PC-3 (cell line): Measurements from ENCODE around the gene CATSPER4.

Experiments used
- CTCF ChIP-seq: fragments of 300-600 bp; sonication (generic); conservative IDR thresholded peaks from 2 replicates; pipeline ENCODE4 v1.5.1; 2017; ENCODE audit warnings: antibody characterized with exemption, low read depth, mild to moderate bottlenecking, low read length
- EZH2 ChIP-seq: fragments of 300-600 bp; sonication (generic); IDR thresholded peaks from one replicate; pipeline ENCODE4 v1.6.1; 2017; ENCODE audit warnings: antibody characterized with exemption, mild to moderate bottlenecking, low read length; ENCODE audit not compliant: unreplicated experiment
- EZH2phosphoT487 ChIP-seq: fragments of 300-600 bp; sonication (generic); IDR thresholded peaks from 2 replicates; pipeline ENCODE4 v1.6.1; 2018; ENCODE audit warnings: mild to moderate bottlenecking, antibody characterized with exemption, low read length, borderline replicate concordance

- TF ChIP-seq CTCF (no peak), EZH2 (no peak), EZH2phosphoT487 (no peak)
These were observed 6.3 kb upstream of the CATSPER4 start for GRCh38 chr1:26184086-26184485.
